Germinal center (tissue), 1 donor: ENCODE data around the gene AP2B1.

Source experiments
- DNase-seq: peaks from one replicate; pipeline ENCODE4 v3.0.0; 2012; ENCODE audit warnings: mixed read lengths, low spot score

The AP2B1 gene

GRCh38 chr17:35730400-35731005 is 143.4 kb downstream of the AP2B1 start:
- DNase-seq = no peak

- peak; percentile 54 for DNase-seq
Observed at GRCh38 chr17:35731239-35731916, 144.3 kb downstream of the AP2B1 start, which contains the start of gene RASL10B. TSS of gene RASL10B (plus strand) at chr17:35731639. CDS start at chr17:35735185, 3,546 bp downstream.

GRCh38 chr17:35731917-35732805 is 145.0 kb downstream of the AP2B1 start:
- no peak for DNase-seq

- DNase-seq = no peak
Observed at GRCh38 chr17:35732806-35733136, 145.6 kb downstream of the AP2B1 start.

GRCh38 chr17:35733366-35733765 is 146.2 kb downstream of the AP2B1 start:
- DNase-seq = no peak

GRCh38 chr17:35734396-35734795 is 147.3 kb downstream of the AP2B1 start:
- no peak for DNase-seq

- DNase-seq = no peak
Observed at GRCh38 chr17:35735036-35735805, 148.1 kb downstream of the AP2B1 start.

- no peak for DNase-seq
Observed at GRCh38 chr17:35736236-35736635, 149.1 kb downstream of the AP2B1 start.

GRCh38 chr17:35738519-35739133 is 151.5 kb downstream of the AP2B1 start:
- DNase-seq = no peak

- no peak for DNase-seq
Observed at GRCh38 chr17:35740216-35740615, 153.1 kb downstream of the AP2B1 start.

GRCh38 chr17:35740997-35741931 is 154.1 kb downstream of the AP2B1 start:
- DNase-seq = no peak

GRCh38 chr17:35742496-35742895 is 155.4 kb downstream of the AP2B1 start:
- no peak for DNase-seq

- no peak for DNase-seq
Observed at GRCh38 chr17:35742896-35743477, 155.9 kb downstream of the AP2B1 start.

GRCh38 chr17:35743626-35744328 is 156.7 kb downstream of the AP2B1 start:
- peak; percentile 51 for DNase-seq

GRCh38 chr17:35744830-35745229 is 157.7 kb downstream of the AP2B1 start:
- no peak for DNase-seq

- no peak for DNase-seq
Observed at GRCh38 chr17:35745246-35745645, 158.1 kb downstream of the AP2B1 start.

- no peak for DNase-seq
Observed at GRCh38 chr17:35745749-35746320, 158.7 kb downstream of the AP2B1 start.

GRCh38 chr17:35747540-35748017 is 160.5 kb downstream of the AP2B1 start:
- DNase-seq = peak; percentile 83

GRCh38 chr17:35748341-35748841 is 161.3 kb downstream of the AP2B1 start:
- DNase-seq = no peak
